Glomerular visceral epithelial cell (primary cell): ENCODE results near the gene RCBTB1.
"Not testable (repeated sequence)": the region's sequence is repeated elsewhere in the genome, so short reads cannot be mapped to it uniquely, and the experiment has no call there.

Experiments
- DNase-seq: peaks from one replicate; pipeline ENCODE4 v3.0.0-alpha.2; 2016; ENCODE audit errors: extremely low spot score

The RCBTB1 gene

GRCh38 chr13:49604570-49604969 lies 19.2 kb upstream of the RCBTB1 start:
- no peak for DNase-seq

GRCh38 chr13:49602615-49603014 lies 17.3 kb upstream of the RCBTB1 start:
- DNase-seq: not testable (repeated sequence)

DNA sequence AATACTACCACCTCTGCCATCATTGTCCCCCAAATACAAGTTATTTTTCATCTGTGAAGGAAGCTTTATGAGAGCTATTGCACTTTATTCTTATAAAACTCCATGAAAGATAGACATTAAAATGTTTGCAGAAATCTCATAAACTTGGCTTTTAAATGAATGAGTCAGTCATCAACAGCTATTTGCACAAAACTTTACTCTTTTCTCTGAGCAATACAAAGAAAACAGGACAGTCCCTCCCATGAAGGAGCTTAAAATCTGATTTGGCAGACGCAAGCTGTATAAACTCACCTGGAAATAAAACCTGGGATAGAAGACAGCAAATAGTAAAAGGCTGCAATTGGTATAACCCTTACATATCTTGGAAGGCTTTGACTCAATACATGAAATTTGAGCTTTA lies 16.6 kb upstream of the RCBTB1 start:
- no peak for DNase-seq

DNA sequence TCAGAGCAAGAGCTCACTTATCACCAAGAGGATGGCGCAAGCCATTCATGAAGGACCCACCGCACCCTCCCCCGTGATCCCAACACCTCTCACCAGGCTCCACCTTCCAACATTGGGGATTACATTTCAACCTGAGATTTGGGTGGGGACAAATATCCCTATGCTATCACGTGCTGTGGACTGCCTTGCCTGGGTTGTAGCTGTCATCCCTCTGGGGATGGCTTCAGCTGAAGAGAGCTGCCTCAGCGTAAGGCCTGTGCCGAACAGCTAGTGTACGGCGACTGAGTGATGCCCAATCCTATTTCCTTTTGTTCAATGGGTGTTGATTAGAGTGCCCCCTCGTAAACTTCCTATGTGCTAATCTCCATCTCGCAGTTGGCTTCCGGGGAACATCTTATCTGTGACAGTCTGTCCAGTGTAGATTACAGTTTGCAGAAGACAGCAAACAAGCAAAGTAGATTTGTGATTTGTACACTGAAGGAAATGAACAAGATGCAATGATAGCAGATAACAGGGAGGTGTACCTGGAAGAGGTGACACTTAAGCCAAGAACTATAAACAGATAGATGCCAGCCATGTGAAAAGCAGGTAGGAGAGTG lies 11.8 kb upstream of the RCBTB1 start:
- no peak for DNase-seq

- no peak for DNase-seq
Measured at GRCh38 chr13:49596221-49596620, 10.9 kb upstream of the RCBTB1 start.

DNA sequence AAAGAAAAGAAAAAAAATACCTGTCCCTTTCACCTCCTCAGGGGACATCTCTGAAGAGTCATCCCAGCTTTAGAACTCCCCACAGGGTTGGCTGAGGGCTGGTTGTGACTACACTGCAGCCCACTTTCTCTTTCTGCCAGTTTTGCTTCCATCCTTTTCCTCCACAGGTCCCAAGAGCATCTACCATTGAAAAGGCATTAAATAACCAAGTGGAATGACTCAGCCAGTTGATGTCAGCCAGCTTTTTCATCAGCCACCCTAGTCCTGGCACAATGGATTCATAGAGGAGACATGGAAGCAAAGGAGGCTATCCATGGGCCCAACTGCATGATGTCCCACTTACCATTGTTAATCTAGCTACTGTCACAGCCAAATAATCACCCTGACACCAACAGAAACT lies 9.2 kb upstream of the RCBTB1 start:
- DNase-seq: no peak

GRCh38 chr13:49593876-49594275 lies 8.5 kb upstream of the RCBTB1 start:
- DNase-seq: not testable (repeated sequence)

- DNase-seq: not testable (repeated sequence)
Measured at GRCh38 chr13:49590714-49591113, 5.4 kb upstream of the RCBTB1 start.

- no peak for DNase-seq
Measured at GRCh38 chr13:49587311-49587847, 2.0 kb upstream of the RCBTB1 start.

GRCh38 chr13:49586717-49587116 lies 1.4 kb upstream of the RCBTB1 start:
- DNase-seq: no peak

DNA sequence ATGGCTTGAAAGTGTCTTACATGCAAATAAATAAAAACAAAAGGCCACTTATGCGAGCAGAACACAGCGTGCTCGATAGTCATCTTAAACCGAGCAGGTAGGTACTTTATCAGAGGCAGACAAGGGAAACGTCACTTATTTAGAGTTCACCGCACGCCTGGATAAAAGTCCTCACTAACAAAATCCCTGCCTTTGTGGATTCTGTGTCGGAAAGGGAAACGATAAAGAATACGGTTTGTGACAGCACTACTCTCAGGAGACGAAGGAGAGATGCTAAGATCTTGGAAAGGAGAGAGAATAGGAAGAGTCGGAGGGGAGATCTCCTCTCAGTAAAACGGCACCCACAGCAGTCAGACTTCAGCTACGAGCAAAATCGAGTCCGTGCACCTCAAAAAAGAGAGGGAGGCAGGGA lies 581 bp downstream of the RCBTB1 start:
- peak; percentile 13 for DNase-seq

DNA sequence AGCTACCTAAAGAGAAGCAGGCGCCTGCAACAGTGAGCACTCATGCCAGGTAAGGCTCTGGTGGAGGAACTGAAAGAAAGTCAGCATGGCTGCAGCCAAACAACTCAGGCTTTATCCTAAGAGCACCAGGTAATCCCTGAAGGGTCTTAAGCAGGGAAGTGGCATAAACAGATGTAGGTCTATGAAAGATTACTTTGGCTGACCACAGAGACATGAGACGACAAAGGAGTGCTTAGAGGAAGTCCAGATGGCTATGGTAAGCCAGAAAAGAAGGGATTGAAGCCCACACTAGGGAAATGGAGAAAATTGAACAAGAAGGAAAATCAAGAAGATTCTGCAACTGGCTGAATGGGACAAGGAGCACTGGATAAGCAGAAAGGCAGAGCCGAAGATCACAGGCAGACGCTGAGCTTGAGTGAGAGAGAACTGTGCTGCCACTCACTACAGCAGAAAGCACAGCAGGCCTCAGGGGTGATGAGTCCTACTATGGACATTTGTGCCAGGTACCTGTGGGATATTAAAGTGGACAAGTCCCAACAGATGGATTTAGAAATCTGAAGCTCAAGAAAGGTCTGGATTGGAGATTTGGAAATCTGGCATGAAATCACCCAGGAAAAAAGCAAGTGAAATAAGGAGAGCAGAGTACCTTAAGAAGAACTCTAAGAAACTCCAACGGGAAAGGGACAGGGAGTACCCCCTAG lies 4.2 kb downstream of the RCBTB1 start:
- DNase-seq: no peak

DNA sequence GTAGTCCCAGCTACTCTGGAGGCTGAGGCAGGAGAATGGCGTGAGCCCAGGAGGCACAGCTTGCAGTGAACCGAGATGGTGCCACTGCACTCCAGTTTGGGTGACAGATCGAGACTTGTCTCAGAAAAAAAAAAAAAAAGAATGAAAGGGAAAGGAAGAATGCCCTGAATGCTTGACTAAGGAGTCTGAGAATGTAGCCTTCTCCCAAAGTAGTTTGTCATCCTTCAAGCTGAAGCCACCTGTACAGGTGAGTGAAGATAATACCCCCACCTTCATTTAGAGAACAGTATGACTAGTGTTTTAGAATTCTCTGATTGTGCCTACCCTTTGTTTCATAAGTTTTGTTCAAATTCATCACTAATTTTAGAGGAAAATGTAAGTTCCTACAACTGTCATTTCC lies 5.9 kb downstream of the RCBTB1 start:
- DNase-seq: no peak

DNA sequence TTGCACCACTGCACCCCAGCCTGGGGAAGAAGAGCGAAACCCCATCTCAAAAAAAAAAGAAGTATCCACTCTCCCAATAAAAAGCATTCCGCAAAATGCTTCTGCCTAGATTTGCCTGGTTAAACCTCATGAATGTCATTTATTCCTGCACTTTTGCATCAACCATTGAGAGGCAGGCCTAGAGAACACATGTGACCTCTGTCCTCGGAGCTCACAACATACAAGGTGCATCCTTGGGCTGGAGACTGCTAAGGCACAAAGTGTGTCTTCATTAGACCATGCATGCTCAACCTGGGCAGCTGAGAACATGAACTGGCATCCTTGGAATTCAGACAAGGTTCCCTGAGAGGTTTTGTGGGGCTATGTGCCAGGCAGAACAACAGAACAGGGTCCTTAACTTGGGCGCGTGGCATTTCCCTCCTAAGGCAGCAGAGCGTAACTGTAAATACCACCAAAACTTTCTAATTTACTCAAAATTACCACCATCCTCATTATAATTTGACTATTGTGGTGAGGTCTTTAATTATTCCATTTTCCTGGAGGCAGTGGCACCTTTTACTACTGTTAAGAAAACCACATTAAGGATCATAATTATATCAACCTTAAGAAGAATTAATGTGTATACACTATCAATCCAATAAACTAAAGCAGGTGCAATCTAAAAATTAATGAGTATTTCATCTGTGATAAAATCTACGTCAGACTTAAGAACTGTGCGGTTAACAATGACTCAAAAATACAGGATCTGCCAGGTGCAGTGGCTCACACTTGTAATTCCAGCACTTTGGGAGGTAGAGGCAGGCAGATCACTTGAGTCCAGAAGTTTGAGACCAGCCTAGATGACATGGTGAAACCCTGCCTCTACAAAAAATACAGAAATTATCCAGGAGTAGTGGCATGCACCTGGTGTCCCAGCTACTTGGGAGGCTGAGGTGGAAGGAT lies 13.8 kb downstream of the RCBTB1 start:
- no peak for DNase-seq

GRCh38 chr13:49569993-49570689 lies 15.2 kb downstream of the RCBTB1 start:
- DNase-seq: no peak

- no peak for DNase-seq
Measured at GRCh38 chr13:49567491-49567890, 17.9 kb downstream of the RCBTB1 start.

DNA sequence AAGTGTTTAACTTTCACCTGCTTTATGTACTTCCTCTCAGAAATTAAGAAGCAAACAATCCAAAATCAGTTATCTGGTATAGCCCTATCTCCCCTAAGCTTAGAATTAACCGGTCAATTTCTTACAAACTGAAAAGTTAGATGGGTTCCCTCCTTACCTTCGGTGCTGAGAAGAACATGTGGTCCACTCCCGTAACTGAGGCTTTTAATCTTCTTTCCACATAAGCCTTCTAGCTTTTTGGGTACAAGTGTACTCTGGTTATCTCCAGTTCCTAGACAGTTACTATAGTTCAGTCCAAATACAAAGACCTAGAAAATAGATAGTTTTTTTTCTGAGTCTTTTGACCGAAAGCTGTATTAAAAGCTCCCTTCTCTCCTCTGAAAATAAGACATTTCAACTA lies 18.9 kb downstream of the RCBTB1 start:
- no peak for DNase-seq

DNA sequence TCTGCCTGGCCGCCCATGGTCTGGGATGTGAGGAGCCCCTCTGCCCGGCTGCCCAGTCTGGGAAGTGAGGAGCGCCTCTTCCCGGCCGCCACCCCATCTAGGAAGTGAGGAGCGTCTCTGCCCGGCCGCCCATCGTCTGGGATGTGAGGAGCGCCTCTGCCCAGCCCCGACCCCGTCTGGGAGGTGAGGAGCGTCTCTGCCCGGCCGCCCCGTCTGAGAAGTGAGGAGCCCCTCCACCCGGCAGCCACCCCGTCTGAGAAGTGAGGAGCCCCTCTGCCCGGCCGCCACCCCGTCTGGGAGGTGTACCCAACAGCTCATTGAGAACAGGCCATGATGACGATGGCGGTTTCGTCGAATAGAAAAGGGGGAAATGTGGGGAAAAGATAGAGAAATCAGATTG lies 19.9 kb downstream of the RCBTB1 start:
- DNase-seq: not testable (repeated sequence)

- DNase-seq: no peak
Measured at GRCh38 chr13:49563516-49563915, 21.8 kb downstream of the RCBTB1 start.

DNA sequence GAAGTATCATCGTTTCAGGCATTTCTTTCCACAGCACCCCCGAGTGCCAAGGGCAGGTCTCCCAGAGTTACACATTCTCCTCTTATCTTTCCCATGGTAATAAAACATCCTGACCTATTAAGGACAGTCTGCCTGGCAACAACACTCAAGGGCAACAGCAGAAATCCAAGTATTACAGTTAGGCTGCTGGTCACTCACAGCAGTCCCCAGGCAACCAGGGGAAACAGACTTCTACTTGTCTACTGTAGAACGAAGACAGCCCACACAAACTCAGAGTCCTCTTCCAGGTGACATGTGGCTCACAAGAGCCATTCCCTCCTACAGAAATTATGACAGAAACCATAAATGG lies 24.3 kb downstream of the RCBTB1 start:
- DNase-seq: no peak

DNA sequence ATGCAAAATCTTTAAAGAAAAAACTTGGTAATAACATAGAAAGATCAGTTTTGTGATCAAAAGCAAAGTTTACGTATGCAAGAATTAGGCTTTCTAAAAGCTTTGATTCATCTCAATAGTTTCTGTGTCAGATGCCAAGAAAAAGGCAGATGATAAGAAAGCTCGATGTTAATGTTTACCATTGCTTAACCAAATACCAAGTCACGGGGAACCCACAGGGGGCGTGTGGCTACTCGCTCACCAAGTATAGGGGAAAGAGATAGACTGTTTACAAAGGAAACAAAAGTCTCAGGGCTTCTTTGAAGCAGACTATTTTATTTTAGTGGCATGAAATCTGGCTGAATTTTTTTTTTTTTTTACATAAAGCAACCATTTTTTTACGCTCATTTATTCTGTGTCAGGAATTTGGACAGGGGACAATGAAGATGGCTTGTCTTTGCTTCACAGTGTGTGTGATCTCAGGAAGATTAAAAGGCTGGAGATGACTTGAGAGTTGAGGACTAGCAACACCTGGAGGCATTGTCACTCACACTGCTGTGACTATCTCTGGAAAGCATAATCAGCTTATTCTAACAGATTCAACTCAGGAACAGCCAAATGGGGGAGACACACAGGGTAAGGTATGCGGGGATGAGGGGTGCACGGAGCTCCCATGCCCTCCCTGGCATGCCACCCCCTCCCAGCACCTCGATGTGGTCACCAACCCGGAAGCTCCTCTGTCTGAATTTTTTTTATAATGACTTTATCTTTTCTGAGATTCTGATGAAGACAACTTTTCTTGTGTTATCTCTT lies 24.9 kb downstream of the RCBTB1 start:
- DNase-seq: peak; percentile 58
